GM21526 (cell line): ENCODE data around the gene ALX4.

ENCODE experiments used
- ATAC-seq: cut with Tn5 transposase; IDR thresholded peaks from one replicate; pipeline ENCODE4 v1.9.1; 2021; ENCODE audit warnings: moderate library complexity; ENCODE audit not compliant: unreplicated experiment, low FRiP score

Gene ALX4

DNA sequence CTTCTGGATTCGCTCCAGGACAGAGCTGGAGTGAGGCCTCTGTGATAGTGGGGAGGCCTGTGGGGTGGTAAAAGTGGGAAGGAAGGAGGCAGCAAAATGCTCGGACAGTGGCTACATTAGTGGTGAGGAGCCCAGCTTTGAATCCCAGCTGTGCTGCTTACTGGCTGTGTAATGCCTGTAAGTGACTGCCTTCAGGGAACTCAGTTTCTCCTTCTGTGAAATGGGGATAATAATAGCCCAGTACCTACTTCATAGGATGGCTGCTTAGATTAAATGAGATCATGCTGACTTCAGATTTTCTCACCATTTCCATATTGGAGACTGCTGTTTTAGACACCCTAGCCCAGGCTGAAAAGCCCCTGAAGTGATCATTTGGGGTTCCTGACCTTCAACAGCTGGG is 8.4 kb upstream of the ALX4 start:
- no peak for ATAC-seq

DNA sequence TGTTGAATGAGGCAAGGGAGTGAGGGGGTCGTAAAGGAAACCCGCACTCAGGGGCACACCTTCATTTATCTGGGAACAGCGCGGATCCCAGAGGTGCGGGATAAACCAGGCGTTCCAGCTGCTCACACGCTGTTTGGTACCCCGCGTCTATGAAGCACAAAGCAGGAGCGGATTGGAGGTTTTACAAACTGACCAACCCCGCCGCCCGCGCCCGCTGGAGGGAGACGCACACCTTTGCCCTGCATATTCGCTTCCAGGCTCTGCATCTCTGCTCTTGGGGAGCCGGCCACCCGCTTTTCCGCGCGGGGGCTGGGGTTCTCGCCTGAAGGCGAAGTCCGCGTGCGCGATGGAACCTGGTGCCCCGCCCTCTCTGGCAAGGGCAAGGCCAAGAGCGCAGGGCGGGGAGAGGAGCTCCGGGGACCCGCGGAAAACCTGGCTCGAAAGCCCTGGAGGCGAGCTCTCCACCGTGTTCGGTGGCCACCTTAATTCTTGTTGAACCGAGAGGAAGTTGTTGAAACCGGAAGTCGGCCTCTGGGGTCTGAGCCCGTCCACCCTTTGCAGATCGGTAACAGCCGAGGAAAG is 6.8 kb upstream of the ALX4 start:
- ATAC-seq = no peak

DNA sequence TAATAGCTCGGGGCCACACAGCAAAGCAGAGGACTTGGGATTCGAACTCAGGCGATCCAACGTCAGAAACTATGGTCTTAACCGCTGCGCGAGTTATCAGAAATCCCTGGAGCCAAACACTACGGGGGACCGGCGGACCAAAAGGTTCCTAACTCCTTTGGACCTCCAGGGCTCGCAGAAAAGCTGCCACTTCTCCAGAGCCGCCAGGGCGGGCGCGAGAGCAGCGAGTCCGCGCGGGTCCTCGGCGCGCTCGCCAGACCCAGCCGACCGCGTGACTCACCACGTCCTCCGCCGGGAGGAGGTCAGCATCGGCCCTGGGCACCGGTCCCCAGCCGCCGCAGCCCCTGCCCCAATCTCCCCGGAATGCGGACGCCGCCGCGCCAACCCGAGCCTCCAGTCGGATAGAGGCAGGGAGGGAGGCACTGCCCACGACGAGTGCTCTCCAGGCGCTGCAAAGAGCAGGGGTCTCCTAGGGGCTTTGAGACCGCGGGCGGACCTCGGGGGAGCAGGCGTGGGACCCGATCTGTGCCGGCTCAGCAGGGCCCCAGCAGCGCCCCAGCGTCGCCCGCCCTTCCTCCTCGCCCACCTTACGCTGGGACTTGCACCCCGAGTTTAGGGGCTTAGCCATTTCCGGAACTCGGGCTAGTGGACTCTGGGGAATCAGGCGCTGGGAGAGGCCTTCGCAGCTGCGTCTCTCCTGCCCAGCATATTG is 6.2 kb upstream of the ALX4 start:
- no peak for ATAC-seq

GRCh38 chr11:44314733-44315132 is 4.8 kb upstream of the ALX4 start:
- no peak for ATAC-seq

DNA sequence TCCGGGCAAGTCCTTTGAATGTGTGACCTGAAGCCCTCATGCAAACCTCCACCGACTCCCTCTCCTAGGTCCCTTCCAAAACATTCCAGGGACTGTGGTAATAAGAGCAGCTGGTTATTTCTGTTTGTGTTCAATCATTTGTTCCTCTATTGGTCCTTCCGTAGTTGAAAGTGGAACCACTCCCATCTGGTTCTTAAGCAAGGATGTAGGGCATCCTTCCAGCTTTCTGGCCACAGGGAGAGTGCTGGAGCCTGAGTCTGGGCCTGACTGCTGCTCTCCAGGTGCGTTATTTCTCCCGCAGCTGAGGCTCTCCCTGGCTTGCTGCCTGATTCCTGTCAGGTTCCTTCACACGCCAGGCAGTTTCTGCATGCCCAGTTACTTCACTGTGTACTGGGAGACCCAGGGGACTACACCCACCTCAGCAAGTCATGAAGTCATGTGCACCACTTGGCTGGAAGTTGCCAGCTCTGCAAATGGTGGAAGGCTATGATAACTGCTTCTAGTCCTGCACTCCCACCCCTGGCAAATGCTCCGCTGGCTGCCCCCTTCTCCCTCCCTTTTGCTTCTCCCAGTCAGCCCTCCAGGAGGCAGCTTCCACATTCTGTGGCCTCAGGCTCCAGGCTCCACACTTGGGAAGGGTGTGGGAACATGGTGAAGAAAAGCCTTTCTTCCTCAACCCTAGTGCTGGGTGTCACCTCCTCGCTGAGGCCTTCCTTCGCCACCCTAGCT is 4.0 kb upstream of the ALX4 start:
- no peak for ATAC-seq

DNA sequence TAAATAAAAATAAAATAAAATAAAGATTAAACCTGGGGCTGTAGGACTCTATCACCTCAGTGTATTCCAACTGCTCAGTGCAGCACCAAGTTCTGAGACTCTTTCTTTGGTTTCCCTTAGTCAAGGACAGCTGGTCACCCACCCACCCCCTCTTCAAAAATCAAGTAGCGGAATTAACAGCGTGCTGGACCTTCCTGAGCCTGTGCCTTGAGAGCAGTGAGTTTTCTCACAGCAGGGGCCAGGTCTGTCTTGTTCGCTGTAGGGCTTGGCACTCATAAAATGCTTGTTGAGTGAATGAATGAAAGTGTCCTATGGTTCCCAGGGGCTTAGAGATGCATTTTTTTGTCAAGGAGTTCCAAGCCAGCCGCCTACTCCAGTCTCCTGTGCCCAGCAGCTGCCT is 2.9 kb upstream of the ALX4 start:
- no peak for ATAC-seq

- ATAC-seq = no peak
Measured at GRCh38 chr11:44311339-44312261, 1.7 kb upstream of the ALX4 start.

GRCh38 chr11:44310463-44311272 is 729 bp upstream of the ALX4 start:
- ATAC-seq = no peak

GRCh38 chr11:44310206-44310462 is 195 bp upstream of the ALX4 start:
- ATAC-seq = no peak

DNA sequence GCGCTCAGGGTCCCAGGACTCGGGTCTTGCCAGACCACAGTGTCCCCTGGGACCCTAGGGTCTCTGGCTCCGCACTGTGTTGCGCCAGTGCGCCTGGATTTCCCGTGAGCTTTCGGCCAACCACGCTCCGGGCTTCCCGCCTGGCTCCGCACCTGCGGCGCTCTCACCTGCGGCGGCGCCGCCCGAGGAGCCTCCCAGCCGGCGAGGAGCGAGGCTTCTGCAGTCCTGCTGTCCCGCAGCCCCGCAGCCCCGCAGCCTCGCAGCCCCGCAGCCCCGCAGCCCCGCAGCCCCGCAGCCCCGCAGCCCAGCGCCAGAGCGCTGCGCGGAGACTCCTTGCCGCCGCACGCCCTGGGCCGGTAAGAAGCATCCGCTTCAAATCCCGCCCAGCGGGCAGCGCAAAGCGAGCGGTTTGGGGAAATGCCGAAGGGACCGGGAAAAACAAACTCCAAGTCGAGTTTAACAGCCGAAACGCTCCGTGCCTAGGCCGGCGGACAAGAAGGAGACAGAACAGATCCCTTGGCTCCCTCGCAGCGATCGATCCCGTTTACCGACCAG is 939 bp downstream of the ALX4 start:
- no peak for ATAC-seq

DNA sequence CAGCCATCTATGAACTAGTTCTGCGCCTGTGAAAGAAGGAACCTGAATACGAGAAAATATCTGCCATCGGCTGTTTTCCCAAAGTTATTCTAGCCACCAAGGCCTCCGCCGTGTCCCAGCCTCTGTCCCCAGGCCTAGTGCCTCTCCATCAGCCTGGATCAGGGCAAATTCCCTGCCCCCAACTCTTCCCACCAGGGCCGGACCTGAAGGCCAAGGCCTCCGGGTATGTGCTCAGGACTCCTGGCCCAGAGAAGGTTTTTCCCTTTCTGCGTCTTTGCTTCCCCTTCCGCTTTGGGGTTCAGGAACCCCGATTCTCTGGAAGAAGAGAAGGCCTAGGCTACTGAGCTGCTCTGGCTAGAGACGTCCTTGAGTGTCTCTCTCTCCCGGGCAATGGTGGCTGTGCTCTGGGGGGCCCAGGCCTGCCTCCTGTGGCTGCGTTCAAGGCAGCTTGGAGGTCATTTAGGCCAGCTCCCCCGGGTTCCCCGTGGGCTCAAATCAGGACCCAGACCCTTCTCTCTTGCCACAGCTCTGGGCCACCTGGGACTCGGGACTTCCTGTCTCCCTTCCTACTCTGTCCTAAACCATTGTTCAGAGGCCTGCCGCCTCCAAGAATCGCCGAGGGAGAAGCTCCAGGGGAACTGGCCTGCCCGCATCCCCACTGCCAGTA is 1.6 kb downstream of the ALX4 start:
- ATAC-seq = no peak

DNA sequence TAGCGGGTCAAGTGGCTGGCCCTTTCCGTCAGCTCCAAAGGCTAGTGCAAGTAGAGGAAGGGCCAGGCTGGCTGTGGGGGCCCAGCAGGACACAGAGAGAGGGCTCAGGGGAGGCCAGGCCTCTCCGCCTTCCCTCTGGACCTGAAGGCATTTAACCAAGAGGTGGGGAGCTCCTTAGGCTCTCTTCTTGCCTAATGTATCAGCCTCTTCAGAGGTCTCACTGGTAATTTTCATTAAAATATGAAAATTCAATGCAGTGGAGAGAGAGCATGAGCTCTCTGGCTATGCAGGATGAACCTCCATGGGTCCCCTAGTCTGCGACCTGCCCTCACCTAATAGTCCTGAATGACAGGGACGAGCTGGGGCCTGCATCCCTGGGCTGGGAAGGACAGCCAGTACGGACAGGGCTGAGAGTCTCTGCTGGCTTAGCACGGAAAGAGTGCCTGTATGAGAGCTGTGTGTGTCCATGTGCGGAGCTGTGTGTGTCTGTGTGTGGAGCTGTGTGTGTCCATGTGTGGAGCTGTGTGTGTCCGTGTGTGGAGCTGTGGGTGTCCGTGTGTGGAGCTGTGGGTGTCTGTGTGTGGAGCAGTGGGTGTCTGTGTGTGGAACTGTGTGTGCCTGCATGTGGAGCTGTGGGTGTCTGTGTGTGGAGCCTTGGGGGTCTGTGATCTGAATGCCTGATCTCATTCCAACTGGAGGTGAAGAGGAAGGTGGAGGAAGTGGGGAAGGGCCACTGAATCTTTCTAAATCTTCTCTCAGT is 2.4 kb downstream of the ALX4 start:
- ATAC-seq = no peak

DNA sequence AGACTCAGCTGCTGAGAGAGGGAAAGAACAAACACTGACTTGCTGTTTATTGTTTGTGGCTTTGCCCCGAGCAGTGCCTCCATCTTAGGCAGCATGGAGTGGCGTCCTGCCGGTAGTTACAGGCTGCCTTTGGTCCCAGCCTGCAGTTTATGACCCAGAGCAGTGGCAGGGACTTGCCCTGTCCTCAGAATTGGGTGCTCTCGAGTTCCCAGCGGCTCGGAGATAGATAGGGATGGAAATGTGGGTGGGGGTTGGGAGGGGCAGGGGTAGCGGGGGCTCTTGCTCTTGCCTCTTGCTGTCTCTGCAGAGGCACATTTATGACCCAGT is 3.1 kb downstream of the ALX4 start:
- no peak for ATAC-seq

GRCh38 chr11:44306052-44306917 is 3.7 kb downstream of the ALX4 start:
- no peak for ATAC-seq

DNA sequence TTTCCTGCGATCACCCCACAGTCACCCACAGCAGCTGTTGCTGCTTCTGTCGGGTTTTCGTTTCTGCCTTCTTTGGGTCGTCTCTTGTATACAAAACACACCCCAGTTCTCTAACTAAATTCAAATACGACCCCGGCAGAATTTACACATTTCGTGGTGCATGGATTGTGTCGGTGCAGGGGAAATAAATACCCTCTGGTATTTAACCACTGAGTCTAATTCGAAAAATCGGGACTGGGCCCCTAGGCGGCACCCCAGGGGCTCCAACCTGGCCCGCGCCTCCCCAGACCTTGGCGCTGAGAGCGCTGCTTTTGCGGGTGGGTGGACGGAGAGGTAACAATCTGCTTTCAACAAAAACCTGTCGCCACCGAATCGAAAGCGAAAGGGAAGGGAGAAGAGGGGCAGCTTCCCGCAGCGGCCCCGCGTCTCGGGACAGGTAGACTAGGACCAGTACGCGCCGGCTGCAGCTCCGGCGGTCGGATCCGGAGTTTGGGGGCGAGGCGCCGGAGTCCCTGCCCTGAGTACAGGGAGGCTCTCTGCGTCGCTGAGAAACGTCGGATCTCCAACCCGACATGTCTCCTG is 4.4 kb downstream of the ALX4 start:
- no peak for ATAC-seq

- ATAC-seq = no peak
Measured at GRCh38 chr11:44305026-44305469, 4.9 kb downstream of the ALX4 start.
